GM19438 (cell line): ENCODE results near the gene ARHGAP22.

Experiments
- ATAC-seq: cut with Tn5 transposase; IDR thresholded peaks from one replicate; pipeline ENCODE4 v1.9.1; 2021; ENCODE audit warnings: low read depth; ENCODE audit not compliant: unreplicated experiment

Gene ARHGAP22

GRCh38 chr10:48468866-48469511 lies 135.9 kb downstream of the ARHGAP22 start:
- no peak for ATAC-seq

GRCh38 chr10:48468130-48468790 lies 136.6 kb downstream of the ARHGAP22 start:
- ATAC-seq, result no peak

GRCh38 chr10:48467669-48468068 lies 137.2 kb downstream of the ARHGAP22 start:
- no peak for ATAC-seq

- no peak for ATAC-seq
Measured at GRCh38 chr10:48466611-48467240, 138.1 kb downstream of the ARHGAP22 start.

- ATAC-seq, result no peak
Measured at GRCh38 chr10:48465860-48466521, 138.9 kb downstream of the ARHGAP22 start.

- ATAC-seq, result no peak
Measured at GRCh38 chr10:48464871-48465736, 139.8 kb downstream of the ARHGAP22 start.

GRCh38 chr10:48464121-48464870 lies 140.6 kb downstream of the ARHGAP22 start:
- ATAC-seq, result no peak

GRCh38 chr10:48463318-48464003 lies 141.4 kb downstream of the ARHGAP22 start:
- ATAC-seq, result no peak

- no peak for ATAC-seq
Measured at GRCh38 chr10:48462482-48463020, 142.3 kb downstream of the ARHGAP22 start.

GRCh38 chr10:48461623-48462481 lies 143.0 kb downstream of the ARHGAP22 start:
- ATAC-seq, result no peak

- no peak for ATAC-seq
Measured at GRCh38 chr10:48460182-48460581, 144.7 kb downstream of the ARHGAP22 start.

GRCh38 chr10:48459270-48460150 lies 145.4 kb downstream of the ARHGAP22 start:
- no peak for ATAC-seq

- ATAC-seq, result no peak
Measured at GRCh38 chr10:48458662-48459048, 146.2 kb downstream of the ARHGAP22 start.

GRCh38 chr10:48457949-48458661 lies 146.8 kb downstream of the ARHGAP22 start:
- ATAC-seq, result no peak

- no peak for ATAC-seq
Measured at GRCh38 chr10:48456808-48457761, 147.8 kb downstream of the ARHGAP22 start.
